ENCODE data around the gene AGER. TPM values are rescaled to one million over a fixed set of nuclear protein-coding genes. Genes with fewer than 3 reads are reported as not detected.

Gene AGER
- total RNA-seq, 1 donor from 2014 or later = 9.9 TPM

GRCh38 chr6:32177183-32177787 lies 6.8 kb downstream of the AGER start:
- H3K4me3 Mint-ChIP-seq (ENCODE audit: unreplicated experiment) = peak overlapping the region; percentile 97
- no peak for DNase-seq (ENCODE audit: low read depth)

GRCh38 chr6:32176476-32177182 lies 7.4 kb downstream of the AGER start:
- FAIRE-seq (no peak), DNase-seq (ENCODE audit: low read depth) (peak; percentile 56)
- no peaks in the 10 kb centered on the region for H3K9me3 Mint-ChIP-seq (ENCODE audit: unreplicated experiment)
- H3K27me3 ChIP-seq (ENCODE audit: insufficient read depth, low read length) = no peaks in the 10 kb centered on the region
- H2AFZ ChIP-seq (ENCODE audit: low read depth, low read length) = peak overlapping the region; percentile 77
- H3K4me1 Mint-ChIP-seq (ENCODE audit: low read depth, unreplicated experiment) = peaks cover 35% of the 10 kb centered on the region
- no peaks in the 10 kb centered on the region for H3K36me3 ChIP-seq (ENCODE audit: insufficient read depth, low read length)
- H3K9me3 ChIP-seq (ENCODE audit: insufficient read depth, low read depth, low read length) = no peaks in the 10 kb centered on the region
- peaks cover 4% of the 10 kb centered on the region for H3K36me3 Mint-ChIP-seq (ENCODE audit: low read depth, unreplicated experiment)
- peak overlapping the region; percentile 79 for H3K4me3 ChIP-seq (ENCODE audit: insufficient read depth, low read depth, low read length)
- no peak for TF ChIP-seq CTCF (IDR thresholded peaks at IDR 0.05; ENCODE audit: insufficient read depth, low read depth, low read length)
- TF ChIP-seq EZH2 (IDR thresholded peaks at IDR 0.05; ENCODE audit: insufficient read depth, low read length) = no peak
- H3K4me3 Mint-ChIP-seq (ENCODE audit: unreplicated experiment) = peak overlapping the region; percentile 97
- H3K4me1 ChIP-seq (ENCODE audit: insufficient read depth, low read length) = peaks cover 33% of the 10 kb centered on the region
- peak overlapping the region; percentile 95 for H3K4me2 ChIP-seq (ENCODE audit: low read length)
- peaks cover 47% of the 10 kb centered on the region for H3K79me2 ChIP-seq (ENCODE audit: insufficient read depth, low read length)
- H3K27ac Mint-ChIP-seq (ENCODE audit: unreplicated experiment) = peak overlapping the region; percentile 99
- no peaks in the 10 kb centered on the region for H3K27me3 Mint-ChIP-seq (ENCODE audit: low read depth, unreplicated experiment)
- H3K9ac ChIP-seq (ENCODE audit: low read length) = peak overlapping the region; percentile 98
- H4K20me1 ChIP-seq (ENCODE audit: insufficient read depth, low read length) = peaks cover 24% of the 10 kb centered on the region
- peak overlapping the region; percentile 91 for H3K27ac ChIP-seq (ENCODE audit: low read depth, low read length)

More at GRCh38 chr6:32177183-32177787, 6.8 kb downstream of the AGER start:
- Mint-ChIP-seq H3K36me3 (ENCODE audit: low read depth, unreplicated experiment) (peaks cover 5% of the 10 kb centered on the region), H3K9me3 (ENCODE audit: unreplicated experiment) (no peaks in the 10 kb centered on the region), H3K27ac (ENCODE audit: unreplicated experiment) (peak overlapping the region; percentile 99), H3K27me3 (ENCODE audit: low read depth, unreplicated experiment) (no peaks in the 10 kb centered on the region), H3K4me1 (ENCODE audit: low read depth, unreplicated experiment) (peaks cover 35% of the 10 kb centered on the region)
- no peak for TF ChIP-seq CTCF (IDR thresholded peaks at IDR 0.05; ENCODE audit: insufficient read depth, low read depth, low read length)
- no peak for TF ChIP-seq EZH2 (IDR thresholded peaks at IDR 0.05; ENCODE audit: insufficient read depth, low read length)
- peak overlapping the region; percentile 77 for H2AFZ ChIP-seq (ENCODE audit: low read depth, low read length)
- H3K4me3 ChIP-seq (ENCODE audit: insufficient read depth, low read depth, low read length) = peak overlapping the region; percentile 79
- H3K27ac ChIP-seq (ENCODE audit: low read depth, low read length) = peak overlapping the region; percentile 91
- peak overlapping the region; percentile 98 for H3K9ac ChIP-seq (ENCODE audit: low read length)
- H3K36me3 ChIP-seq (ENCODE audit: insufficient read depth, low read length) = no peaks in the 10 kb centered on the region
- H3K79me2 ChIP-seq (ENCODE audit: insufficient read depth, low read length) = peaks cover 47% of the 10 kb centered on the region
- no peaks in the 10 kb centered on the region for H3K27me3 ChIP-seq (ENCODE audit: insufficient read depth, low read length)
- H3K4me1 ChIP-seq (ENCODE audit: insufficient read depth, low read length) = peaks cover 33% of the 10 kb centered on the region
- no peaks in the 10 kb centered on the region for H3K9me3 ChIP-seq (ENCODE audit: insufficient read depth, low read depth, low read length)
- no peak for FAIRE-seq
- peak overlapping the region; percentile 95 for H3K4me2 ChIP-seq (ENCODE audit: low read length)
- peaks cover 24% of the 10 kb centered on the region for H4K20me1 ChIP-seq (ENCODE audit: insufficient read depth, low read length)

Data from astrocyte (in vitro differentiated cells and primary cell).